ENCODE results near the gene SLC30A7. TPM values are rescaled to one million over a fixed set of nuclear protein-coding genes. Genes with fewer than 3 reads are reported as not detected.
"Not testable (repeated sequence)": the region's sequence is repeated elsewhere in the genome, so short reads cannot be mapped to it uniquely, and the experiment has no call there.

The SLC30A7 gene
- polyA plus RNA-seq, 3 donors = 9.2 to 23.3 (median 17.6) TPM

DNA sequence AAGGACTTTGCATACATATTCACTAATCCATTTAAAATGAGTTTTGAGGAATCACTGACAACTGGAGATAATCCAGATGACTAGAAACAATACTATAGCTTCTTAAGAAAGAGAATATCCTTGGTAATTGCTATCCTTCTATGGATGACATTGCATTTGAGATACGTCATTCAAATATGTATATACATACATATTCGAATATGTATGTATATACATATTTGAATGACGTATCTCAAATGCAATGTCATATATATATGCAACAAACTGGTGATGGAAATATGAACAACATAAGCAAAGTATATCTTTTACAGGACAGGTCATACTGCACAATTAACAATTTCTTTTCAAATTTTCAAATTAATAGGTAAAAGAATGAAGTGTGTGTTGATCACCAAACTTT is 42.9 kb upstream of the SLC30A7 start:
- Mint-ChIP-seq H3K27me3 (ENCODE audit: low read depth in 3 of 3) (no peaks in the 10 kb centered on the region), H3K36me3 (no peaks in the 10 kb centered on the region), H3K9me3 (peaks cover 0 to 6% (median 2%) of the 10 kb centered on the region in 7 donors), H3K27ac (no peak overlapping the region), H3K4me1 (no peaks in the 10 kb centered on the region), H3K4me3 (no peak overlapping the region)
- intact Hi-C loops (cut with micrococcal nuclease) = no loop called here
- TF ChIP-seq CTCF (IDR thresholded peaks at IDR 0.05) = no peak
- DNase-seq = no peak
- H3K4me1 ChIP-seq (ENCODE audit: control insufficient read depth in 1 of 2, insufficient read depth in 2 of 2, low read length in 2 of 2) = no peaks in the 10 kb centered on the region
- H2AFZ ChIP-seq (ENCODE audit: insufficient read depth, low read depth, low read length, poor library complexity, severe bottlenecking) = no peak overlapping the region
- no peaks in the 10 kb centered on the region for H3K79me2 ChIP-seq (ENCODE audit: insufficient read depth, low read length)
- no peaks in the 10 kb centered on the region for H3K9me3 ChIP-seq (replicated peaks in 1 of 2; ENCODE audit: control insufficient read depth in 1 of 2, insufficient read depth in 1 of 2, low read length in 2 of 2)
- no peak overlapping the region for H3K4me3 ChIP-seq (replicated peaks in 1 of 3; ENCODE audit: low read depth in 2 of 3, low read length in 3 of 3)
- H3K36me3 ChIP-seq (replicated peaks in 1 of 2; ENCODE audit: control insufficient read depth in 1 of 2, insufficient read depth in 2 of 2, low read length in 2 of 2) = no peaks in the 10 kb centered on the region
- no peak overlapping the region for H3K27ac ChIP-seq (ENCODE audit: low read depth in 1 of 2, low read length in 2 of 2)
- no peaks in the 10 kb centered on the region for H4K20me1 ChIP-seq (ENCODE audit: insufficient read depth, low read length)
- H3K4me2 ChIP-seq (replicated peaks; ENCODE audit: extremely low read depth, low read length, poor library complexity, severe bottlenecking) = no peak overlapping the region
- H3K27me3 ChIP-seq (ENCODE audit: control insufficient read depth in 2 of 2, insufficient read depth in 2 of 2, low read length in 2 of 2) = no peaks in the 10 kb centered on the region
- WGBS (ENCODE audit: insufficient coverage) = no CpG with 5 or more reads among the region's 3 CpGs
- no peak overlapping the region for H3K9ac ChIP-seq (ENCODE audit: insufficient read depth, low read length, poor library complexity, severe bottlenecking)

DNA sequence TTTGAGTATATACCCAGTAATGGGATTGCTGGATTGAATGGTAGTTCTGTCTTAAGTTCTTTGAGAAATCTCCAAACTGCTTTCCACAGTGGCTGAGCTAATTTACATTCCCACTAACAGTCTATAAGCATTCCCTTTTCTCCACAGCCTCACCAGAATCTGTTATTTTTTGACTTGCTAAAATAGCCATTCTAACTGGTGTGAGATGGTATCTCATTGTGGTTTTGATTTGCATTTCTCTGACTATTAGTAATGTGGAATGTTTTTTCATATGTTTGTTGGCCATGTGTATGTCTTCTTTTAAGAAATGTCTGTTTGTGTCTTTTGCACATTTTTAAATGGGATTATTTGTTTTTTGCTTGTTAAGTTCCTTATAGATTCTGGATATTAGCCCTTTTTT is 40.8 kb upstream of the SLC30A7 start:
- H3K36me3 Mint-ChIP-seq; H3K4me1 ChIP-seq (ENCODE audit: control insufficient read depth in 1 of 2, insufficient read depth in 2 of 2, low read length in 2 of 2); H3K4me3 ChIP-seq (replicated peaks in 1 of 3; ENCODE audit: low read depth in 2 of 3, low read length in 3 of 3); H4K20me1 ChIP-seq (ENCODE audit: insufficient read depth, low read length); H3K27ac Mint-ChIP-seq; intact Hi-C loops (cut with micrococcal nuclease); H3K36me3 ChIP-seq (replicated peaks in 1 of 2; ENCODE audit: control insufficient read depth in 1 of 2, insufficient read depth in 2 of 2, low read length in 2 of 2); H3K4me3 Mint-ChIP-seq; H3K4me1 Mint-ChIP-seq; DNase-seq; H3K9me3 Mint-ChIP-seq; H3K4me2 ChIP-seq (replicated peaks; ENCODE audit: extremely low read depth, low read length, poor library complexity, severe bottlenecking); H3K79me2 ChIP-seq (ENCODE audit: insufficient read depth, low read length); H3K9ac ChIP-seq (ENCODE audit: insufficient read depth, low read length, poor library complexity, severe bottlenecking); H3K27ac ChIP-seq (ENCODE audit: low read depth in 1 of 2, low read length in 2 of 2); H3K27me3 ChIP-seq (ENCODE audit: control insufficient read depth in 2 of 2, insufficient read depth in 2 of 2, low read length in 2 of 2); H3K27me3 Mint-ChIP-seq (ENCODE audit: low read depth in 3 of 3); H3K9me3 ChIP-seq (replicated peaks in 1 of 2; ENCODE audit: control insufficient read depth in 1 of 2, insufficient read depth in 1 of 2, low read length in 2 of 2); H2AFZ ChIP-seq (ENCODE audit: insufficient read depth, low read depth, low read length, poor library complexity, severe bottlenecking): not testable (repeated sequence)
